Panc1 (cell line): ENCODE data around the gene MAST4. TPM values are rescaled to one million over a fixed set of nuclear protein-coding genes. Genes with fewer than 3 reads are reported as not detected.
A peak's percentile ranks its signal among the peaks of the same experiment; 100 is the strongest.

Experiments used
- ATAC-seq: fragments of 200-7000 bp; cut with Tn5 transposase; 2 replicates; pipeline ENCODE4 v1.9.1; 2020; ENCODE audit warnings: mild to moderate bottlenecking, moderate library complexity
- BruUV-seq: library from RNA; stranded (reverse); fragments of 400-500 nt; replicated peaks from 2 replicates; lab custom pipeline; 2021; lab: Mats Ljungman, UMichigan
- CTCF ChIA-PET: fragments of 300-600 bp; sonication (Branson Sonifier 250); formaldehyde crosslinking; loops from one replicate; lab custom pipeline; 2022; ENCODE audit warnings: antibody characterized with exemption; lab: Charles Lee
- POLR2A ChIA-PET: fragments of 300-600 bp; sonication (Branson Sonifier 250); formaldehyde crosslinking; loops from one replicate; lab custom pipeline; 2022; ENCODE audit warnings: antibody characterized with exemption; lab: Charles Lee
- DNase-seq: peaks from one replicate; pipeline ENCODE4 v3.0.0-alpha.2; 2010; ENCODE audit warnings: low read depth, low spot score
- H3K27ac ChIP-seq: 2 replicates; pipeline ENCODE4 v1.5.1; 2011; ENCODE audit warnings: mild to moderate bottlenecking, low read length, inconsistent platforms
- H3K27me3 ChIP-seq: fragments of 200-500 bp; sonication (Bioruptor generic); 2 replicates; pipeline ENCODE4 v1.6.0; 2014; ENCODE audit warnings: low read length, inconsistent platforms; ENCODE audit not compliant: control insufficient read depth, insufficient read depth
- H3K36me3 ChIP-seq: fragments of 200-500 bp; sonication (Bioruptor generic); 2 replicates; pipeline ENCODE4 v1.5.1; 2014; ENCODE audit warnings: inconsistent platforms, mild to moderate bottlenecking, low read length, moderate library complexity; ENCODE audit not compliant: control insufficient read depth, insufficient read depth
- H3K4me1 ChIP-seq: 2 replicates; pipeline ENCODE4 v1.5.1; 2011; ENCODE audit warnings: inconsistent platforms, mild to moderate bottlenecking, low read length, moderate library complexity; ENCODE audit not compliant: control insufficient read depth, insufficient read depth
- H3K4me3 ChIP-seq, 2 experiments: 2 replicates each; pipeline ENCODE4 v1.5.1; 2011 to 2012; ENCODE audit warnings: low read depth in 2 of 2, low read length in 2 of 2, mild to moderate bottlenecking in 2 of 2, inconsistent platforms in 1 of 2, moderate library complexity in 1 of 2
- H3K9me3 ChIP-seq: fragments of 200-500 bp; sonication (Bioruptor generic); 2 replicates; pipeline ENCODE4 v1.5.1; 2014; ENCODE audit warnings: low read depth, mild to moderate bottlenecking, inconsistent platforms, low read length, moderate library complexity; ENCODE audit not compliant: control insufficient read depth, insufficient read depth
- POLR2AphosphoS5 ChIP-seq: IDR thresholded peaks from 2 replicates; pipeline ENCODE4 v1.6.1; 2012; ENCODE audit warnings: mild to moderate bottlenecking, low read depth, low read length, moderate library complexity
- SIN3A ChIP-seq: IDR thresholded peaks from 2 replicates; pipeline ENCODE4 v1.6.1; 2012; ENCODE audit warnings: low read depth, mild to moderate bottlenecking, low read length, moderate library complexity, borderline replicate concordance; ENCODE audit not compliant: insufficient read depth
- TCF7L2 ChIP-seq: IDR thresholded peaks from 2 replicates; pipeline ENCODE4 v1.6.1; 2011; ENCODE audit warnings: mild to moderate bottlenecking, low read depth, low read length, inconsistent platforms
- in situ Hi-C: cut with HindIII; loops from 2 replicates; pipeline ENCODE4 v1.10.0; 2016; ENCODE audit warnings: low sequenced_read_pairs, low pct_unique_long_range_greater_than_20kb
- intact Hi-C: fragments of 100-400 bp; cut with micrococcal nuclease; formaldehyde crosslinking; loops from one replicate; pipeline ENCODE4 v1.10.0; 2022; ENCODE audit not compliant: unreplicated experiment
- total RNA-seq: library from RNA; stranded (reverse); gene quantifications from one replicate; pipeline ENCODE4 v1.2.1, GENCODE V29; 2021; ENCODE audit not compliant: unreplicated experiment
- TF ChIP-seq, protein P1 (sequence below): fragments of 450-650 bp; IDR thresholded peaks from 2 replicates; pipeline ENCODE4 v1.5.1; 2017; ENCODE audit warnings: mild to moderate bottlenecking
- TF ChIP-seq, protein P2 (sequence below), 2 experiments: IDR thresholded peaks; 2 replicates each; pipeline ENCODE4 v1.6.1; 2011 to 2012; ENCODE audit warnings: low read depth in 2 of 2, control low read depth in 1 of 2, low read length in 1 of 2, mild to moderate bottlenecking in 1 of 2, moderate library complexity in 1 of 2; ENCODE audit not compliant: insufficient read depth in 1 of 2

MAST4 gene
- total RNA-seq, 1 experiment from 2014 or later = 1.8 TPM

GRCh38 chr5:67206461-67206860 is 610.3 kb downstream of the MAST4 start:
- in situ Hi-C loops = no loop called here
- Histone ChIP-seq H3K4me1 (no peaks in the 10 kb centered on the region), H3K9me3 (no peaks in the 10 kb centered on the region), H3K4me3 (no peak overlapping the region), H3K27ac (no peak overlapping the region), H3K36me3 (no peaks in the 10 kb centered on the region), H3K27me3 (no peaks in the 10 kb centered on the region)
- DNase-seq (no peak), ATAC-seq (no peak)
- no TSS peak for BruUV-seq
- POLR2A ChIA-PET = no interaction called here
- no peak for TF ChIP-seq TCF7L2
- intact Hi-C loops = loop anchor here (5.0 to 10.0 kb wide), 2 partner anchors 219 to 392 kb away; no protein-coding TSS in a partner anchor
- CTCF ChIA-PET = no interaction called here

- in situ Hi-C loops (no loop called here), intact Hi-C loops (loop anchor here (5.0 to 10.0 kb wide), 2 partner anchors 220 to 392 kb away; no protein-coding TSS in a partner anchor)
- H3K27me3 ChIP-seq = no peaks in the 10 kb centered on the region
- DNase-seq (peak; percentile 96), ATAC-seq (peak; percentile 81)
- POLR2A ChIA-PET = no interaction called here
- no peaks in the 10 kb centered on the region for H3K4me1 ChIP-seq
- H3K36me3 ChIP-seq = no peaks in the 10 kb centered on the region
- no peak overlapping the region for H3K4me3 ChIP-seq
- no TSS peak for BruUV-seq
- CTCF ChIA-PET = interaction anchor here (0.5 to 0.7 kb wide), 2 partner anchors 44 to 82 kb away, joined by 3 to 4 read pairs; no protein-coding TSS in a partner anchor
- no peaks in the 10 kb centered on the region for H3K9me3 ChIP-seq
- H3K27ac ChIP-seq = no peak overlapping the region
- TF ChIP-seq SIN3A = no peak
- TF ChIP-seq TCF7L2 = no peak
- no peak for TF ChIP-seq POLR2AphosphoS5
- TF ChIP-seq, protein P1, sequence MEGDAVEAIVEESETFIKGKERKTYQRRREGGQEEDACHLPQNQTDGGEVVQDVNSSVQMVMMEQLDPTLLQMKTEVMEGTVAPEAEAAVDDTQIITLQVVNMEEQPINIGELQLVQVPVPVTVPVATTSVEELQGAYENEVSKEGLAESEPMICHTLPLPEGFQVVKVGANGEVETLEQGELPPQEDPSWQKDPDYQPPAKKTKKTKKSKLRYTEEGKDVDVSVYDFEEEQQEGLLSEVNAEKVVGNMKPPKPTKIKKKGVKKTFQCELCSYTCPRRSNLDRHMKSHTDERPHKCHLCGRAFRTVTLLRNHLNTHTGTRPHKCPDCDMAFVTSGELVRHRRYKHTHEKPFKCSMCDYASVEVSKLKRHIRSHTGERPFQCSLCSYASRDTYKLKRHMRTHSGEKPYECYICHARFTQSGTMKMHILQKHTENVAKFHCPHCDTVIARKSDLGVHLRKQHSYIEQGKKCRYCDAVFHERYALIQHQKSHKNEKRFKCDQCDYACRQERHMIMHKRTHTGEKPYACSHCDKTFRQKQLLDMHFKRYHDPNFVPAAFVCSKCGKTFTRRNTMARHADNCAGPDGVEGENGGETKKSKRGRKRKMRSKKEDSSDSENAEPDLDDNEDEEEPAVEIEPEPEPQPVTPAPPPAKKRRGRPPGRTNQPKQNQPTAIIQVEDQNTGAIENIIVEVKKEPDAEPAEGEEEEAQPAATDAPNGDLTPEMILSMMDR = no peak
- TF ChIP-seq, protein P2, sequence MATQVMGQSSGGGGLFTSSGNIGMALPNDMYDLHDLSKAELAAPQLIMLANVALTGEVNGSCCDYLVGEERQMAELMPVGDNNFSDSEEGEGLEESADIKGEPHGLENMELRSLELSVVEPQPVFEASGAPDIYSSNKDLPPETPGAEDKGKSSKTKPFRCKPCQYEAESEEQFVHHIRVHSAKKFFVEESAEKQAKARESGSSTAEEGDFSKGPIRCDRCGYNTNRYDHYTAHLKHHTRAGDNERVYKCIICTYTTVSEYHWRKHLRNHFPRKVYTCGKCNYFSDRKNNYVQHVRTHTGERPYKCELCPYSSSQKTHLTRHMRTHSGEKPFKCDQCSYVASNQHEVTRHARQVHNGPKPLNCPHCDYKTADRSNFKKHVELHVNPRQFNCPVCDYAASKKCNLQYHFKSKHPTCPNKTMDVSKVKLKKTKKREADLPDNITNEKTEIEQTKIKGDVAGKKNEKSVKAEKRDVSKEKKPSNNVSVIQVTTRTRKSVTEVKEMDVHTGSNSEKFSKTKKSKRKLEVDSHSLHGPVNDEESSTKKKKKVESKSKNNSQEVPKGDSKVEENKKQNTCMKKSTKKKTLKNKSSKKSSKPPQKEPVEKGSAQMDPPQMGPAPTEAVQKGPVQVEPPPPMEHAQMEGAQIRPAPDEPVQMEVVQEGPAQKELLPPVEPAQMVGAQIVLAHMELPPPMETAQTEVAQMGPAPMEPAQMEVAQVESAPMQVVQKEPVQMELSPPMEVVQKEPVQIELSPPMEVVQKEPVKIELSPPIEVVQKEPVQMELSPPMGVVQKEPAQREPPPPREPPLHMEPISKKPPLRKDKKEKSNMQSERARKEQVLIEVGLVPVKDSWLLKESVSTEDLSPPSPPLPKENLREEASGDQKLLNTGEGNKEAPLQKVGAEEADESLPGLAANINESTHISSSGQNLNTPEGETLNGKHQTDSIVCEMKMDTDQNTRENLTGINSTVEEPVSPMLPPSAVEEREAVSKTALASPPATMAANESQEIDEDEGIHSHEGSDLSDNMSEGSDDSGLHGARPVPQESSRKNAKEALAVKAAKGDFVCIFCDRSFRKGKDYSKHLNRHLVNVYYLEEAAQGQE (IDR thresholded peaks at IDR 0.05; ENCODE audit: insufficient read depth in 1 of 2, low read depth in 2 of 2, low read length in 1 of 2) = no peak
These were observed 610.7 kb downstream of the MAST4 start for GRCh38 chr5:67206929-67207328.

DNA sequence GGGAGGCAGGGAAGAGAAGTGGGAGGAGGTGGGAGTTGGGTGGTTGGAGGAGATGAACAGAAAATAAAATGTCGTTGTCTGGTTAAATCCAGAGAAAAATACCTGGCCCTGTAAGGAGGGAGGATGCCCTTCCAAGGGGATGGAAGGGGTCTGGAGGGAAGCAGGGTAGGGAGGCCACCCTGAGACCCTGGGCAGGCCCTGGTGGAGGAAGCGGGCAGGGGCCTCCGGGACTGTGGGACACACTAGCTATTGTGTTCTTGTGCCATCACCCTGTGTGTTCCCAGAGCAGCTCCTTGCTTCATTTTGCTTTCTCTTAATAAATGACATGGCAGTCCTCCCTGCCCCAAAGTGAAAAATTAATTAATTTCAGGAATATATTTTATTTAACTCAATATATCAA is 612.2 kb downstream of the MAST4 start:
- no TSS peak for BruUV-seq
- no peaks in the 10 kb centered on the region for H3K27me3 ChIP-seq
- POLR2A ChIA-PET = no interaction called here
- H3K27ac ChIP-seq = no peak overlapping the region
- no peak for DNase-seq
- ATAC-seq = no peak
- no peak overlapping the region for H3K4me3 ChIP-seq
- no peaks in the 10 kb centered on the region for H3K9me3 ChIP-seq
- no peaks in the 10 kb centered on the region for H3K4me1 ChIP-seq
- intact Hi-C loops (loop anchor here (2.0 to 10.0 kb wide), 3 partner anchors 52 to 394 kb away; no protein-coding TSS in a partner anchor), in situ Hi-C loops (no loop called here)
- CTCF ChIA-PET = interaction anchor here (0.7 kb wide), 1 partner anchor 66 kb away, joined by 3 read pairs; no protein-coding TSS in a partner anchor
- H3K36me3 ChIP-seq = no peaks in the 10 kb centered on the region
- TF ChIP-seq TCF7L2 (no peak), POLR2AphosphoS5 (no peak), SIN3A (no peak)
- TF ChIP-seq, protein P2 (IDR thresholded peaks at IDR 0.05; ENCODE audit: insufficient read depth in 1 of 2, low read depth in 2 of 2, low read length in 1 of 2) = no peak
- TF ChIP-seq, protein P1 = no peak
